Coronary artery (tissue), 2 donors: Measurements from ENCODE around the gene UMOD.

Experiments used
- DNase-seq: peaks from one replicate; pipeline ENCODE4 v3.0.0-alpha.2; 2017; ENCODE audit warnings: low spot score
- H3K27ac ChIP-seq, 2 donors: fragments of 200-600 bp; sonication (generic); one replicate each; pipeline ENCODE4 v1.5.1; 2016 to 2019
- H3K4me3 ChIP-seq: fragments of 200-600 bp; sonication (generic); 2 replicates; pipeline ENCODE4 v1.5.1; 2016; ENCODE audit warnings: mild to moderate bottlenecking, moderate library complexity
- CTCF ChIP-seq: fragments of 200-600 bp; sonication (generic); IDR thresholded peaks from one replicate; pipeline ENCODE4 v1.5.1; 2019; ENCODE audit warnings: antibody characterized with exemption

The UMOD gene

GRCh38 chr16:20383106-20384029 lies 30.9 kb upstream of the UMOD start:
- Histone ChIP-seq H3K4me3 (no peak overlapping the region), H3K27ac (no peak overlapping the region)
- TF ChIP-seq CTCF: peak; percentile 69
- DNase-seq: no peak

GRCh38 chr16:20382202-20382948 lies 29.9 kb upstream of the UMOD start:
- DNase-seq: no peak
- Histone ChIP-seq H3K4me3 (no peak overlapping the region), H3K27ac (no peak overlapping the region)
- TF ChIP-seq CTCF: no peak

- TF ChIP-seq CTCF: no peak
- Histone ChIP-seq H3K4me3 (no peak overlapping the region), H3K27ac (no peak overlapping the region)
- no peak for DNase-seq
Observed at GRCh38 chr16:20380782-20381181, 28.3 kb upstream of the UMOD start.

DNA sequence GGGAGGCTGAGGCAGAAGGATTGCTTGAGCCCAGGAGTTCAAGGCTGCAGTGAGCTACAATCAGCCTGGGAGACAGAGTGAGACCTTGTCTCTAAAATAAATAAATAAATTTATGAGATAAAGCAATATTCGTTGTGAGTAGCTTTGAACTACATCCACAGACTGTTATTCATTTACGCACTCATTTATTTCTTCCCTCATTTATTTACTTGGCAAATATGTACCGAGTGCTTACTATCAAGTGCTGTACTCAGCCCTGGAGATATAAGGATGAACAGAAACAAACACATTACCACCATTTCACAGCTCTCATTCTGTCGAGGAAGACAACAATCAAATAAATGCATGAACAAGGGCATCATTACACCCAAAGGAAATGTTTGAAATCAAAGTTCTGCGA lies 24.7 kb upstream of the UMOD start:
- H3K27ac ChIP-seq: no peak overlapping the region
- DNase-seq: no peak
- no peak overlapping the region for H3K4me3 ChIP-seq
- TF ChIP-seq CTCF: no peak

DNA sequence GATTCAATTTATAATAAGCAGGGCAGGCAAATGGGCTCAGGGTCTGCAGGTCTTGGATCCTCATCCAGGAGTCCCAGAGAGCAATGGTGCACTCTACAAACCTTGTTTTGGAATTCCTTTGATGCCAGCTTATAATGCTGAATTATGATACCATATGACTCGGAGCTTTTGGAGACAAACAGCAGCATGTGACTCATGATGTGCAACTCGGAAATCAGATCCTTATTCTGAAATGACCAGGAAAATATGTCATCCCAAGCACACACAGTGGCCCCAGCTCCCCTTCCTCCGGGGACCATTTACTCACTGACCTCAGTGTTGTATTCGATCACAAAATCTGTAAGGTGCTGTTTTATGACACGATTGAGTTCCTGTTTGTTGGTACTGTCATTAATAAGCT lies 20.2 kb upstream of the UMOD start:
- no peak for DNase-seq
- TF ChIP-seq CTCF: no peak
- H3K4me3 ChIP-seq: no peak overlapping the region
- no peak overlapping the region for H3K27ac ChIP-seq

- H3K4me3 ChIP-seq: no peak overlapping the region
- no peak for TF ChIP-seq CTCF
- no peak overlapping the region for H3K27ac ChIP-seq
- DNase-seq: no peak
Observed at GRCh38 chr16:20369452-20370054, 17.0 kb upstream of the UMOD start.
